ENCODE results near the gene CXXC1. TPM values are rescaled to one million over a fixed set of nuclear protein-coding genes. Genes with fewer than 3 reads are reported as not detected.

CXXC1 gene
- total and polyA plus RNA-seq, 2 of the 8 experiments (the other 6 are each of a cell fraction or from before 2014, with no cell fraction given), result 73.3 to 136 TPM

DNA sequence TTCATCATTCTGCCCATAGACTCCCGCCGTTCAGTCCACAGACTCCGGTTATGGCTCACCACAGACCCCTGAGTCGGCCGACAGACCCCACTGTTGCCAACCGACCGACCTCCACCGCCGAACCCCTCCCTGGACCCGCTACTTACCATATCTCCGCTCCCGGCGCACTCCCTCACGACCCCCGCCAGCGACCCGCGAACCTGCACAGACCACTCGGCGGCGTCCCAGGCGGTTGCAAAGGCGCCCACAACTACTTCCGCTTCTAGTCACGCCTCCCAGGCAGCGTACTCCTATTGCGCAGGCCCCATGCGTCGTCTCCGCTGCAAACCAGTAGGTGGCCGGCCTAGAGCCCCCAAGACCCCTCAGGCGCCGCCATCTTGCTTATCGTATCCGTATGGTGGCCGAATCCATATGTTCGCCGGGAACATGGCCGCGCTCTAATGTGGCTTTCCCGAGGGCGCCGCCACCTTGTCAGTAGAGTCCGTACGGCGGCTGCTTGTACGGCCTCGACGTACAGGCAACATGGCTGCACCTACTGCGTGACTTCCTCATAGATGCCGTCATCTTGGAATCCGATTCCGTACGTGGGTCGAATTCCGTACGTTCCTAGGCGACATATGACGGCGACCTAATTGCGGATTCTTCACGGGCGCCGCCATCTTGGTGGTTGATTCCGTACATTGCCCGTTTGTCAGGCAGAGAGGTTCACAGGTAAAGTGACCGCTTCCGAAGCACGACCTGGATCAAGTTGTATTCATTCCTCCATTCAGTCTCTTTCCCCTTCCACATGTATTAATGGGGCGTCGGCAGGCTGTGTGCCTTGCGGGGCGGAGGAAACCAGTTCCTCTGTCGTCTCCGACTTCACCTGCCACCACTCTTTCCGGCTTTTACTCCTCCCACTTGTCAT is at the start of gene CXXC1 (continued):
- TF ChIP-seq GABPA (IDR thresholded peaks at IDR 0.05; ENCODE audit: borderline replicate concordance, insufficient read depth, low read length) (no peak), SUZ12 (IDR thresholded peaks at IDR 0.05; ENCODE audit: low read length) (no peak), SP2 (IDR thresholded peaks at IDR 0.05; ENCODE audit: low read length) (no peak), SIX5 (IDR thresholded peaks at IDR 0.05; ENCODE audit: low read depth, low read length) (peak; percentile 92), KDM1A (IDR thresholded peaks at IDR 0.05; ENCODE audit: borderline replicate concordance, low read length) (no peak), CBX5 (IDR thresholded peaks at IDR 0.05; ENCODE audit: low read depth, low read length) (no peak), HDAC6 (IDR thresholded peaks at IDR 0.05; ENCODE audit: low read depth, low read length) (no peak), CREB1 (IDR thresholded peaks at IDR 0.05) (peak; percentile 85), KDM5A (IDR thresholded peaks at IDR 0.05; ENCODE audit: low read length) (no peak), MAFK (IDR thresholded peaks at IDR 0.05; ENCODE audit: low read depth, low read length) (no peak), EP300 (IDR thresholded peaks at IDR 0.05; ENCODE audit: borderline replicate concordance in 1 of 2, low read depth in 2 of 2, low read length in 2 of 2) (peak in 1 of 2 experiments; percentile 6; a peak in 1 of 3 replicates), CHD1 (IDR thresholded peaks at IDR 0.05; ENCODE audit: low read depth, low read length) (no peak), POU5F1 (IDR thresholded peaks at IDR 0.05; ENCODE audit: low read depth, low read length) (no peak), FOSL1 (IDR thresholded peaks at IDR 0.05; ENCODE audit: insufficient read depth, low read depth, low read length) (no peak), ASH2L (IDR thresholded peaks at IDR 0.05; ENCODE audit: low read length) (no peak), SP1 (IDR thresholded peaks at IDR 0.05; ENCODE audit: low read depth, low read length) (peak; percentile 61; the same call in 1 of the 2 replicates), POLR2A (IDR thresholded peaks at IDR 0.05; ENCODE audit: control extremely low read depth in 1 of 2, low read depth in 2 of 2, low read length in 2 of 2) (0 out of 3 replicates have a peak, but pooled peaks of 1 of the 2 experiments have one; percentile 46), RFX5 (IDR thresholded peaks at IDR 0.05; ENCODE audit: borderline replicate concordance, low read depth, low read length) (no peak), ATF2 (IDR thresholded peaks at IDR 0.05; ENCODE audit: low read length) (no peak; the same call in 1 of the 2 replicates), RBBP5 (IDR thresholded peaks at IDR 0.05; ENCODE audit: borderline replicate concordance, low read depth, low read length) (peak; percentile 49; the same call in 1 of the 2 replicates), TAF1 (IDR thresholded peaks at IDR 0.05; ENCODE audit: low read depth, low read length) (peak; percentile 25; the same call in 1 of the 2 replicates)

Measured in H1 (cell line).